H9 (cell line): ENCODE measurements around the gene FALEC. TPM values are rescaled to one million over a fixed set of nuclear protein-coding genes. Genes with fewer than 3 reads are reported as not detected.

Experiments used
- DNase-seq: peaks from one replicate; pipeline ENCODE4 v3.0.0-alpha.2; 2017
- H2AFZ ChIP-seq: one replicate; pipeline ENCODE4 v1.6.1; 2013; ENCODE audit warnings: mild to moderate bottlenecking, low read length, control low read depth, moderate library complexity
- H2AK5ac ChIP-seq: 2 replicates; pipeline ENCODE4 v1.6.1; 2013; ENCODE audit warnings: low read length, control low read depth, mixed read lengths; ENCODE audit not compliant: insufficient read length
- H2BK120ac ChIP-seq: one replicate; pipeline ENCODE4 v1.6.1; 2013; ENCODE audit warnings: low read depth, mild to moderate bottlenecking, low read length, control low read depth, inconsistent platforms; ENCODE audit not compliant: poor library complexity, severe bottlenecking
- H2BK12ac ChIP-seq: 2 replicates; pipeline ENCODE4 v1.6.1; 2013; ENCODE audit warnings: low read length, control low read depth, mixed read lengths, low read depth; ENCODE audit not compliant: insufficient read length
- H2BK15ac ChIP-seq: 2 replicates; pipeline ENCODE4 v1.6.1; 2013; ENCODE audit warnings: low read depth, low read length, control low read depth
- H2BK20ac ChIP-seq: one replicate; pipeline ENCODE4 v1.6.1; 2013; ENCODE audit warnings: low read depth, mild to moderate bottlenecking, low read length, control low read depth, inconsistent platforms; ENCODE audit not compliant: poor library complexity, severe bottlenecking
- H2BK5ac ChIP-seq: 2 replicates; pipeline ENCODE4 v1.6.1; 2013; ENCODE audit warnings: low read length, control low read depth, mixed read lengths; ENCODE audit not compliant: insufficient read length
- H3K14ac ChIP-seq: 2 replicates; pipeline ENCODE4 v1.6.1; 2013; ENCODE audit warnings: low read length, control low read depth; ENCODE audit not compliant: insufficient read depth
- H3K18ac ChIP-seq: 2 replicates; pipeline ENCODE4 v1.6.1; 2013; ENCODE audit warnings: low read depth, mild to moderate bottlenecking, mixed read lengths, low read length, control low read depth; ENCODE audit not compliant: insufficient read length
- H3K23ac ChIP-seq: 2 replicates; pipeline ENCODE4 v1.6.1; 2013; ENCODE audit warnings: low read length, control low read depth, mixed read lengths, low read depth; ENCODE audit not compliant: insufficient read length
- H3K23me2 ChIP-seq: 2 replicates; pipeline ENCODE4 v1.6.1; 2013; ENCODE audit warnings: low read depth, mild to moderate bottlenecking, mixed read lengths, low read length, control low read depth; ENCODE audit not compliant: insufficient read length, poor library complexity, severe bottlenecking
- H3K27ac ChIP-seq: 2 replicates; pipeline ENCODE4 v1.5.1; 2013; ENCODE audit warnings: low read length, control low read depth, mixed read lengths, low read depth; ENCODE audit not compliant: insufficient read length
- H3K27me3 ChIP-seq: 2 replicates; pipeline ENCODE4 v1.6.1; 2013; ENCODE audit warnings: low read length, control low read depth, inconsistent platforms; ENCODE audit not compliant: insufficient read depth
- H3K4ac ChIP-seq: 2 replicates; pipeline ENCODE4 v1.6.1; 2013; ENCODE audit warnings: low read depth, mild to moderate bottlenecking, control low read depth, inconsistent platforms, low read length, moderate library complexity
- H3K4me1 ChIP-seq: 2 replicates; pipeline ENCODE4 v1.6.1; 2013; ENCODE audit warnings: low read length, control low read depth, inconsistent platforms; ENCODE audit not compliant: insufficient read depth
- H3K4me2 ChIP-seq: 2 replicates; pipeline ENCODE4 v1.6.1; 2013; ENCODE audit warnings: low read length, control low read depth, mixed read lengths; ENCODE audit not compliant: insufficient read length, insufficient read depth
- H3K56ac ChIP-seq: 2 replicates; pipeline ENCODE4 v1.6.1; 2013; ENCODE audit warnings: low read depth, mild to moderate bottlenecking, mixed read lengths, low read length, control low read depth; ENCODE audit not compliant: insufficient read length
- H3K79me1 ChIP-seq: 2 replicates; pipeline ENCODE4 v1.6.1; 2013; ENCODE audit warnings: low read depth, mild to moderate bottlenecking, moderate library complexity, low read length, control low read depth, inconsistent platforms; ENCODE audit not compliant: insufficient read depth, poor library complexity, severe bottlenecking
- H3K79me2 ChIP-seq: 2 replicates; pipeline ENCODE4 v1.6.1; 2013; ENCODE audit warnings: low read length, control low read depth, inconsistent platforms; ENCODE audit not compliant: insufficient read depth
- H3K9ac ChIP-seq: 2 replicates; pipeline ENCODE4 v1.6.1; 2013; ENCODE audit warnings: low read length, control low read depth, mixed read lengths; ENCODE audit not compliant: insufficient read length; ENCODE audit errors: extremely low read depth
- H3K9me3 ChIP-seq: one replicate; pipeline ENCODE4 v1.6.1; 2013; ENCODE audit warnings: low read depth, low read length, inconsistent platforms; ENCODE audit not compliant: control insufficient read depth
- H3T11ph ChIP-seq: one replicate; pipeline ENCODE4 v1.6.1; 2013; ENCODE audit warnings: mild to moderate bottlenecking, low read length, control low read depth, inconsistent platforms
- H4K20me1 ChIP-seq: one replicate; pipeline ENCODE4 v1.6.1; 2013; ENCODE audit not compliant: control insufficient read depth, insufficient read length, insufficient read depth
- H4K5ac ChIP-seq: 2 replicates; pipeline ENCODE4 v1.6.1; 2013; ENCODE audit warnings: low read depth, mild to moderate bottlenecking, mixed read lengths, low read length, control low read depth; ENCODE audit not compliant: insufficient read length
- H4K8ac ChIP-seq: replicated peaks from 2 replicates; pipeline ENCODE4 v1.6.1; 2013; ENCODE audit warnings: low read length, control low read depth, mixed read lengths, low read depth; ENCODE audit not compliant: insufficient read length
- H4K91ac ChIP-seq: 2 replicates; pipeline ENCODE4 v1.6.1; 2013; ENCODE audit warnings: low read depth, mild to moderate bottlenecking, moderate library complexity, mixed read lengths, low read length, control low read depth; ENCODE audit not compliant: insufficient read length
- H3K27ac Mint-ChIP-seq, 3 experiments: 2 replicates in 2 of 3; 3 replicates in 1 of 3; pipeline ENCODE4 v1.8.0; 2020 to 2021; ENCODE audit warnings: mixed read lengths in 3 of 3, mild to moderate bottlenecking in 1 of 3, moderate library complexity in 1 of 3
- H3K27me3 Mint-ChIP-seq: 2 replicates; pipeline ENCODE4 v1.8.0; 2021; ENCODE audit warnings: low read depth, mild to moderate bottlenecking, moderate library complexity, mixed read lengths
- H3K36me3 Mint-ChIP-seq, 3 experiments: 2 replicates in 2 of 3; 3 replicates in 1 of 3; pipeline ENCODE4 v1.8.0; 2020 to 2021; ENCODE audit warnings: low read depth in 3 of 3, mixed read lengths in 3 of 3; ENCODE audit not compliant: insufficient read depth in 1 of 3
- H3K4me1 Mint-ChIP-seq, 2 experiments: 2 replicates each; pipeline ENCODE4 v1.8.0; 2020; ENCODE audit warnings: mixed read lengths in 2 of 2
- H3K4me3 Mint-ChIP-seq, 2 experiments: 2 replicates in 1 of 2; 3 replicates in 1 of 2; pipeline ENCODE4 v1.8.0; 2020 to 2021; ENCODE audit warnings: mild to moderate bottlenecking in 2 of 2, mixed read lengths in 2 of 2, moderate library complexity in 1 of 2
- H3K9me3 Mint-ChIP-seq, 2 experiments: 2 replicates in 1 of 2; 3 replicates in 1 of 2; pipeline ENCODE4 v1.8.0; 2020; ENCODE audit warnings: mild to moderate bottlenecking in 2 of 2, mixed read lengths in 2 of 2, moderate library complexity in 1 of 2
- total RNA-seq: library from RNA; stranded (reverse); gene quantifications from 2 replicates; pipeline ENCODE4 v1.2.1, GENCODE V29; 2021
- TF ChIP-seq, protein P1 (sequence below): fragments of 200-600 bp; sonication (generic); conservative IDR thresholded peaks from 3 replicates; pipeline ENCODE4 v1.8.0; 2021; ENCODE audit warnings: antibody characterized with exemption, mild to moderate bottlenecking

The FALEC gene
- total RNA-seq, 1 experiment from 2014 or later = not detected

DNA sequence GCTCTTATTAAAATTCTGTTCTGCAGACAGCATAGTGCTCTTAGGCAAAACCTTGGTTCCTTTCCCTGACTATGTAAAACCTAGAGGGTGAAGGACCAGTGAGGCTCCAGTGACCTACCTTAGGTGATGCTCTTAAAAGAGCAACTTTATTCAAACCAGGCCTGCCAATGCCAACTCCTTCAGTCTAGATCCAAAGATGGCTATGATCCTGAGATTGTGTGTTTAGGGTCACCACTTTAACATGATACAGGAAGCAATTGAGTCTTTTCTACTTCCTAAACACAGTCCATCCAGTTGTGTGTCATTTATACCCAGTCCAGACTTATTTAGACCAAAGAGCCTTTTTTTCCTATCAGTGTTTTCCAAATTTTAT is 53.0 kb downstream of the FALEC start:
- Histone ChIP-seq H2BK15ac (no peak overlapping the region), H3K4me2 (peak overlapping the region; percentile 63), H3K79me1 (peaks cover 4% of the 10 kb centered on the region), H3K9me3 (no peaks in the 10 kb centered on the region), H3K9ac (peak overlapping the region; percentile 45), H3K56ac (peak overlapping the region; percentile 6), H2AFZ (no peak overlapping the region), H3K79me2 (peaks cover 4% of the 10 kb centered on the region; the same call in 1 of the 2 replicates), H4K20me1 (no peaks in the 10 kb centered on the region), H4K91ac (no peak overlapping the region), H2BK20ac (no peak overlapping the region), H3K23ac (no peak overlapping the region), H3K27me3 (no peaks in the 10 kb centered on the region), H4K5ac (peak overlapping the region; percentile 6), H4K8ac (peak overlapping the region; percentile 40), H2AK5ac (peak overlapping the region; percentile 62), H3K4me1 (peaks cover 8% of the 10 kb centered on the region), H3K14ac (peak overlapping the region; percentile 21; the same call in 1 of the 2 replicates), H3K23me2 (peaks cover 3% of the 10 kb centered on the region), H2BK120ac (no peak overlapping the region), H3K4ac (no peak overlapping the region), H2BK5ac (peak overlapping the region; percentile 27), H2BK12ac (peak overlapping the region; percentile 18), H3K18ac (peak overlapping the region; percentile 64), H3T11ph (peak overlapping the region; percentile 0), H3K27ac (peak overlapping the region; percentile 99)
- Mint-ChIP-seq H3K36me3 (peaks cover 25 to 35% (median 25%) of the 10 kb centered on the region in 3 experiments), H3K9me3 (no peaks in the 10 kb centered on the region; a peak in 3 of 5 replicates), H3K27me3 (no peaks in the 10 kb centered on the region; the same call in 1 of the 2 replicates), H3K4me1 (peaks cover 55 to 66% of the 10 kb centered on the region in 2 experiments), H3K4me3 (peak overlapping the region; percentile 54 to 70), H3K27ac (peak overlapping the region; percentile 96 to 100 (median 99))
- DNase-seq = no peak
- TF ChIP-seq, protein P1, sequence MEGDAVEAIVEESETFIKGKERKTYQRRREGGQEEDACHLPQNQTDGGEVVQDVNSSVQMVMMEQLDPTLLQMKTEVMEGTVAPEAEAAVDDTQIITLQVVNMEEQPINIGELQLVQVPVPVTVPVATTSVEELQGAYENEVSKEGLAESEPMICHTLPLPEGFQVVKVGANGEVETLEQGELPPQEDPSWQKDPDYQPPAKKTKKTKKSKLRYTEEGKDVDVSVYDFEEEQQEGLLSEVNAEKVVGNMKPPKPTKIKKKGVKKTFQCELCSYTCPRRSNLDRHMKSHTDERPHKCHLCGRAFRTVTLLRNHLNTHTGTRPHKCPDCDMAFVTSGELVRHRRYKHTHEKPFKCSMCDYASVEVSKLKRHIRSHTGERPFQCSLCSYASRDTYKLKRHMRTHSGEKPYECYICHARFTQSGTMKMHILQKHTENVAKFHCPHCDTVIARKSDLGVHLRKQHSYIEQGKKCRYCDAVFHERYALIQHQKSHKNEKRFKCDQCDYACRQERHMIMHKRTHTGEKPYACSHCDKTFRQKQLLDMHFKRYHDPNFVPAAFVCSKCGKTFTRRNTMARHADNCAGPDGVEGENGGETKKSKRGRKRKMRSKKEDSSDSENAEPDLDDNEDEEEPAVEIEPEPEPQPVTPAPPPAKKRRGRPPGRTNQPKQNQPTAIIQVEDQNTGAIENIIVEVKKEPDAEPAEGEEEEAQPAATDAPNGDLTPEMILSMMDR = no peak
